ENCODE measurements around the gene SPAG16.

DNA sequence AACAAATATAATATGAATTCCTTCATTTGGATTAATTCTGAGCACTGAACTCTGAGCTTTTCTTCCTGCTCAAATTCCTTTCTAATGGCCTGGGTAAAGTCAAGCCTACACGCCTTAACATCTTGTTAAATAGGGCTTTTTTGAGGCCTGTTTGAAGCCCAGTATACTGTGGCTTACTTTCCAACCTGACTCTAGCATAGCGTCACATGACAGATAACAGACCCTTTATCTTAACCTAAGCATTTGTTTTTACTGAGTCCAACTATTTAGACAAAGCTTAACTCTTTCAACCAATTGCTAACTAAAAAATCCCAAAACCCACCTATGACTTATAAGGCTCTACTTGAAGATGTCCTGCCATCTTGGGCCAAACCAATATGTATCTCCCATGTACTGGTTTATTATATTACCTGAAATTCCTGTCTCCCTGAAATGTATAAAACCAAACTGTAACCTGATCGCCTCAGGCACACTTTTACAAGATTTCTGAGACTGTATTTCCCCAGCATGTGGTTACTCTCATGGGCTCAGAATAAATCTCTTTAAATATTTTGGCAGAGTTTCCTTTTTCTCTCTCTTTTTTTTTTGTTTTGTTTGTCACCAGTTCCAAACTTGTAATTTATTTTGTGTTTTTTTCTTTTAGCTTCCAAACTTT, 855.5 kb downstream of the SPAG16 start:
- TF ChIP-seq EZH2 (IDR thresholded peaks at IDR 0.05; ENCODE audit: insufficient read depth, poor library complexity, severe bottlenecking) (no peak), EZH2phosphoT487 (IDR thresholded peaks at IDR 0.05; ENCODE audit: insufficient read depth, low read depth) (no peak)

Measured in GM23248 (cell line).